Measurements from ENCODE around the gene MSMB. TPM values are rescaled to one million over a fixed set of nuclear protein-coding genes. Genes with fewer than 3 reads are reported as not detected.
"Not testable (repeated sequence)": the region's sequence is repeated elsewhere in the genome, so short reads cannot be mapped to it uniquely, and the experiment has no call there.

MSMB gene
- total RNA-seq, 1 experiment from 2014 or later = not detected

- no peaks in the 10 kb centered on the region for H3K27me3 ChIP-seq (ENCODE audit: insufficient read depth, low read depth)
- no peaks in the 10 kb centered on the region for H4K20me1 ChIP-seq (ENCODE audit: insufficient read depth)
- no peaks in the 10 kb centered on the region for H3K4me1 ChIP-seq (replicated peaks; ENCODE audit: insufficient read depth)
- intact Hi-C loops (cut with micrococcal nuclease; ENCODE audit: unreplicated experiment) = no loop called here
- no peaks in the 10 kb centered on the region for H3K9me2 ChIP-seq (ENCODE audit: insufficient read depth)
- H3F3A ChIP-seq (ENCODE audit: insufficient read depth, low read depth) = no peaks in the 10 kb centered on the region
- no peaks in the 10 kb centered on the region for H3K9me3 ChIP-seq (ENCODE audit: insufficient read depth, low read depth)
- H3K4me3 ChIP-seq = no peak overlapping the region
- TF ChIP-seq CTCF (conservative IDR thresholded peaks at IDR 0.05) = no peak
- TF ChIP-seq EZH2 (IDR thresholded peaks at IDR 0.05; ENCODE audit: low read depth) = no peak
- H3K4me2 ChIP-seq = no peak overlapping the region
- ChIA-PET POLR2A (ENCODE audit: unreplicated experiment) (no interaction called here), CTCF (interaction anchor here (0.6 kb wide), 1 partner anchor 162 kb away, joined by 3 read pairs; no protein-coding TSS in a partner anchor)
- H3K79me2 ChIP-seq (ENCODE audit: low read depth) = no peaks in the 10 kb centered on the region
- no peak for DNase-seq
- no peak overlapping the region for H2AFZ ChIP-seq
- no peak overlapping the region for H3K27ac ChIP-seq
- no TSS peak for BruUV-seq (replicated peaks)
- H3K36me3 ChIP-seq (ENCODE audit: low read depth) = no peaks in the 10 kb centered on the region
These were observed 16.8 kb upstream of the MSMB start for GRCh38 chr10:46062723-46063428.

GRCh38 chr10:46060706-46061105 is 14.6 kb upstream of the MSMB start:
- Histone ChIP-seq H3K27ac (no peak overlapping the region), H4K20me1 (ENCODE audit: insufficient read depth) (no peaks in the 10 kb centered on the region), H3K9me3 (ENCODE audit: insufficient read depth, low read depth) (no peaks in the 10 kb centered on the region), H3K79me2 (ENCODE audit: low read depth) (no peaks in the 10 kb centered on the region), H3K4me2 (no peak overlapping the region), H3K36me3 (ENCODE audit: low read depth) (no peaks in the 10 kb centered on the region), H3K4me1 (replicated peaks; ENCODE audit: insufficient read depth) (no peaks in the 10 kb centered on the region), H2AFZ (no peak overlapping the region), H3K9me2 (ENCODE audit: insufficient read depth) (no peaks in the 10 kb centered on the region), H3K27me3 (ENCODE audit: insufficient read depth, low read depth) (no peaks in the 10 kb centered on the region), H3K4me3 (no peak overlapping the region), H3F3A (ENCODE audit: insufficient read depth, low read depth) (no peaks in the 10 kb centered on the region)
- TF ChIP-seq CTCF (conservative IDR thresholded peaks at IDR 0.05) (no peak), EZH2 (IDR thresholded peaks at IDR 0.05; ENCODE audit: low read depth) (no peak)
- intact Hi-C loops (cut with micrococcal nuclease; ENCODE audit: unreplicated experiment) = no loop called here
- no TSS peak for BruUV-seq (replicated peaks)
- DNase-seq = no peak
- ChIA-PET CTCF (no interaction called here), POLR2A (ENCODE audit: unreplicated experiment) (no interaction called here)

- H3K9me2 ChIP-seq (ENCODE audit: insufficient read depth); H3K9me3 ChIP-seq (ENCODE audit: insufficient read depth, low read depth); H3K36me3 ChIP-seq (ENCODE audit: low read depth); BruUV-seq (replicated peaks); H3K4me2 ChIP-seq; H2AFZ ChIP-seq; H4K20me1 ChIP-seq (ENCODE audit: insufficient read depth); H3K4me1 ChIP-seq (replicated peaks; ENCODE audit: insufficient read depth); H3K79me2 ChIP-seq (ENCODE audit: low read depth); DNase-seq; intact Hi-C loops (cut with micrococcal nuclease; ENCODE audit: unreplicated experiment); CTCF ChIA-PET; H3F3A ChIP-seq (ENCODE audit: insufficient read depth, low read depth); H3K27ac ChIP-seq; POLR2A ChIA-PET (ENCODE audit: unreplicated experiment); H3K27me3 ChIP-seq (ENCODE audit: insufficient read depth, low read depth); H3K4me3 ChIP-seq: not testable (repeated sequence)
These were observed 11.9 kb upstream of the MSMB start for GRCh38 chr10:46057927-46058326.

GRCh38 chr10:46057038-46057437 is 11.0 kb upstream of the MSMB start:
- Histone ChIP-seq H3K9me3 (ENCODE audit: insufficient read depth, low read depth) (no peaks in the 10 kb centered on the region), H3F3A (ENCODE audit: insufficient read depth, low read depth) (no peaks in the 10 kb centered on the region), H3K27ac (no peak overlapping the region), H3K27me3 (ENCODE audit: insufficient read depth, low read depth) (no peaks in the 10 kb centered on the region), H3K4me2 (no peak overlapping the region), H4K20me1 (ENCODE audit: insufficient read depth) (no peaks in the 10 kb centered on the region), H3K4me3 (no peak overlapping the region), H3K79me2 (ENCODE audit: low read depth) (no peaks in the 10 kb centered on the region), H3K9me2 (ENCODE audit: insufficient read depth) (no peaks in the 10 kb centered on the region), H2AFZ (no peak overlapping the region), H3K36me3 (ENCODE audit: low read depth) (no peaks in the 10 kb centered on the region), H3K4me1 (replicated peaks; ENCODE audit: insufficient read depth) (no peaks in the 10 kb centered on the region)
- BruUV-seq (replicated peaks) = no TSS peak
- ChIA-PET CTCF (no interaction called here), POLR2A (ENCODE audit: unreplicated experiment) (no interaction called here)
- no peak for TF ChIP-seq EZH2 (IDR thresholded peaks at IDR 0.05; ENCODE audit: low read depth)
- no peak for TF ChIP-seq CTCF (conservative IDR thresholded peaks at IDR 0.05)
- intact Hi-C loops (cut with micrococcal nuclease; ENCODE audit: unreplicated experiment) = no loop called here
- no peak for DNase-seq

Measured in PC-9 (cell line).